Uterus (tissue), 4 donors: ENCODE results near the gene ZNF212. TPM values are rescaled to one million over a fixed set of nuclear protein-coding genes. Genes with fewer than 3 reads are reported as not detected.
"Not testable (repeated sequence)": the region's sequence is repeated elsewhere in the genome, so short reads cannot be mapped to it uniquely, and the experiment has no call there.

ENCODE experiments used
- DNase-seq, 2 donors: peaks; one replicate each; pipeline ENCODE4 v3.0.0-alpha.2; 2019 to 2020
- H3K27ac ChIP-seq, 2 donors: fragments of 200-600 bp; sonication (generic); 1 replicate in 1 of 2; 2 replicates in 1 of 2; pipeline ENCODE4 v1.5.1; 2016 to 2018
- H3K27me3 ChIP-seq, 2 donors: fragments of 200-600 bp; sonication (generic); one replicate each; pipeline ENCODE4 v1.5.1; 2018 to 2019; ENCODE audit warnings: control low read depth in 1 of 2
- H3K36me3 ChIP-seq, 2 donors: fragments of 200-600 bp; sonication (generic); one replicate each; pipeline ENCODE4 v1.5.1; 2019; ENCODE audit warnings: control low read depth in 1 of 2
- H3K4me1 ChIP-seq, 2 donors: fragments of 200-600 bp; sonication (generic); one replicate each; pipeline ENCODE4 v1.5.1; 2018 to 2019; ENCODE audit warnings: control low read depth in 1 of 2
- H3K4me3 ChIP-seq, 2 donors: fragments of 200-600 bp; sonication (generic); 1 replicate in 1 of 2; 2 replicates in 1 of 2; pipeline ENCODE4 v1.5.1; 2018 to 2019; ENCODE audit warnings: mild to moderate bottlenecking in 1 of 2
- H3K9me3 ChIP-seq, 2 donors: fragments of 200-600 bp; sonication (generic); one replicate each; pipeline ENCODE4 v1.5.1; 2019; ENCODE audit warnings: control low read depth in 1 of 2
- CTCF ChIP-seq, 4 experiments: fragments of 200-600 bp in 2 of 4; fragments of 450-650 bp in 2 of 4; sonication (generic) in 2 of 4; IDR thresholded peaks; one replicate each; pipeline ENCODE4 v1.5.1; 2016 to 2019; ENCODE audit warnings: antibody characterized with exemption in 4 of 4, mild to moderate bottlenecking in 2 of 4, moderate library complexity in 1 of 4
- POLR2A ChIP-seq, 2 donors: fragments of 450-650 bp; IDR thresholded peaks; one replicate each; pipeline ENCODE4 v1.6.1; 2016; ENCODE audit warnings: antibody characterized with exemption in 2 of 2, mild to moderate bottlenecking in 1 of 2, moderate library complexity in 1 of 2
- intact Hi-C: fragments of 100-400 bp; cut with DNase I; formaldehyde crosslinking; loops from one replicate; pipeline ENCODE4 v1.15.1; 2023; ENCODE audit warnings: low total_unique reads
- total RNA-seq, 4 donors: library from RNA; depleted of rRNA in 3 of 4; stranded (reverse); fragments of >200 nt in 3 of 4; gene quantifications; one replicate each; pipeline versions ENCODE4 v1.1.0 to v1.2.4, GENCODE V29; 2014 to 2023
- donor health status: DM: yes; HTN: yes; CAD: no.

The ZNF212 gene
- total RNA-seq, 4 donors from 2014 or later, result 2.9 to 14.1 (median 7.7) TPM

- intact Hi-C loops, result no loop called here
- DNase-seq, result no peak
These were observed 16.3 kb upstream of the ZNF212 start for GRCh38 chr7:149223176-149223575.

GRCh38 chr7:149223761-149224160, 15.7 kb upstream of the ZNF212 start:
- no peaks in the 10 kb centered on the region for H3K36me3 ChIP-seq
- no peaks in the 10 kb centered on the region for H3K27me3 ChIP-seq
- intact Hi-C loops, result no loop called here

More at GRCh38 chr7:149223176-149223575, 16.3 kb upstream of the ZNF212 start:
- no peak overlapping the region for H3K4me3 ChIP-seq
- no peaks in the 10 kb centered on the region for H3K4me1 ChIP-seq
- no peak overlapping the region for H3K27ac ChIP-seq
- no peaks in the 10 kb centered on the region for H3K36me3 ChIP-seq
- no peaks in the 10 kb centered on the region for H3K27me3 ChIP-seq
- no peaks in the 10 kb centered on the region for H3K9me3 ChIP-seq
- TF ChIP-seq CTCF (IDR thresholded peaks at IDR 0.05) (no peak), POLR2A (IDR thresholded peaks at IDR 0.05) (no peak)

GRCh38 chr7:149224352-149224751, 15.1 kb upstream of the ZNF212 start:
- DNase-seq, result no peak
- no peaks in the 10 kb centered on the region for H3K36me3 ChIP-seq
- no peaks in the 10 kb centered on the region for H3K4me1 ChIP-seq
- H3K27ac ChIP-seq, result no peak overlapping the region
- H3K9me3 ChIP-seq, result no peaks in the 10 kb centered on the region
- intact Hi-C loops, result no loop called here
- H3K4me3 ChIP-seq, result no peak overlapping the region
- no peaks in the 10 kb centered on the region for H3K27me3 ChIP-seq
- TF ChIP-seq POLR2A (IDR thresholded peaks at IDR 0.05) (no peak), CTCF (IDR thresholded peaks at IDR 0.05) (no peak)

More at GRCh38 chr7:149223761-149224160, 15.7 kb upstream of the ZNF212 start:
- H3K4me1 ChIP-seq, result no peaks in the 10 kb centered on the region
- no peaks in the 10 kb centered on the region for H3K9me3 ChIP-seq
- DNase-seq, result no peak
- TF ChIP-seq POLR2A (IDR thresholded peaks at IDR 0.05) (no peak), CTCF (IDR thresholded peaks at IDR 0.05) (no peak)
- H3K27ac ChIP-seq, result no peak overlapping the region
- no peak overlapping the region for H3K4me3 ChIP-seq

- no peak for TF ChIP-seq CTCF (IDR thresholded peaks at IDR 0.05)
These were observed 14.3 kb upstream of the ZNF212 start for GRCh38 chr7:149225106-149225505.

GRCh38 chr7:149225656-149226055, 13.8 kb upstream of the ZNF212 start:
- Histone ChIP-seq H3K9me3 (no peaks in the 10 kb centered on the region), H3K27ac (no peak overlapping the region), H3K36me3 (no peaks in the 10 kb centered on the region), H3K4me1 (no peaks in the 10 kb centered on the region), H3K4me3 (no peak overlapping the region), H3K27me3 (no peaks in the 10 kb centered on the region)
- DNase-seq, result no peak
- TF ChIP-seq CTCF (IDR thresholded peaks at IDR 0.05) (no peak), POLR2A (IDR thresholded peaks at IDR 0.05) (no peak)
- intact Hi-C loops, result no loop called here

More at GRCh38 chr7:149225106-149225505, 14.3 kb upstream of the ZNF212 start:
- Histone ChIP-seq H3K4me3 (no peak overlapping the region), H3K27me3 (no peaks in the 10 kb centered on the region), H3K36me3 (no peaks in the 10 kb centered on the region), H3K4me1 (no peaks in the 10 kb centered on the region), H3K27ac (no peak overlapping the region), H3K9me3 (no peaks in the 10 kb centered on the region)
- no peak for DNase-seq
- intact Hi-C loops, result no loop called here

GRCh38 chr7:149226366-149226765, 13.1 kb upstream of the ZNF212 start:
- H3K27me3 ChIP-seq, H3K9me3 ChIP-seq, H3K4me1 ChIP-seq, intact Hi-C loops, H3K27ac ChIP-seq, DNase-seq, H3K4me3 ChIP-seq, H3K36me3 ChIP-seq: not testable (repeated sequence)
